K562 (cell line): ENCODE results near the gene GNAT1. TPM values are rescaled to one million over a fixed set of nuclear protein-coding genes. Genes with fewer than 3 reads are reported as not detected.

ENCODE experiments used
- ATAC-seq: fragments of 200-7000 bp; cut with Tn5 transposase; 3 replicates; pipeline ENCODE4 v1.9.1; 2020; ENCODE audit warnings: moderate library complexity
- BruUV-seq: library from RNA; stranded (reverse); fragments of 400-500 nt; replicated peaks from 2 replicates; lab custom pipeline; 2021; lab: Mats Ljungman, UMichigan
- CTCF ChIA-PET: fragments of 300-600 bp; formaldehyde crosslinking; extraction: SDS; loops from one replicate; lab custom pipeline; 2021; ENCODE audit warnings: low intra/inter-chr PET ratio; lab: Yijun Ruan, JAX
- POLR2A ChIA-PET: fragments of 300-600, 350-650 bp; sonication (Branson Sonifier 250); formaldehyde crosslinking; extraction: SDS; loops from one replicate; lab custom pipeline; 2021; ENCODE audit warnings: antibody characterized with exemption, inconsistent platforms; lab: Yijun Ruan, JAX
- DNase-seq, 4 experiments: peaks; one replicate each; pipeline versions ENCODE4 v3.0.0 to v3.0.0-alpha.2; 2011 to 2018; ENCODE audit warnings: low spot score in 3 of 4, mixed read lengths in 3 of 4; ENCODE audit errors: extremely low read depth in 1 of 4
- FAIRE-seq: peaks from 2 replicates; lab custom pipeline; 2011; peaks lifted over from hg19 to GRCh38; lab: Jason Lieb, UNC
- H2AFZ ChIP-seq: 2 replicates; pipeline ENCODE4 v1.6.0; 2011; ENCODE audit warnings: low read depth, low read length, control low read depth, inconsistent platforms
- H3K27ac ChIP-seq: fragments of 200-600 bp; 3 replicates; pipeline ENCODE4 v1.8.0; 2011; ENCODE audit warnings: low read depth, mild to moderate bottlenecking, control low read depth, inconsistent platforms, low read length, moderate library complexity, mixed read lengths; ENCODE audit errors: extremely low read depth
- H3K27me3 ChIP-seq, 2 experiments: fragments of 300-600 bp in 1 of 2; 2 replicates in 1 of 2; 3 replicates in 1 of 2; pipeline versions ENCODE4 v1.6.0 to v1.8.0; 2011; ENCODE audit warnings: inconsistent platforms in 2 of 2, low read length in 2 of 2, mild to moderate bottlenecking in 1 of 2, mixed read lengths in 1 of 2, moderate library complexity in 1 of 2; ENCODE audit not compliant: control insufficient read depth in 2 of 2, insufficient read depth in 2 of 2
- H3K36me3 ChIP-seq: fragments of 300-600 bp; 3 replicates; pipeline ENCODE4 v1.8.0; 2011; ENCODE audit warnings: mild to moderate bottlenecking, low read length, inconsistent platforms; ENCODE audit not compliant: control insufficient read depth, insufficient read depth
- H3K4me1 ChIP-seq, 2 experiments: fragments of 200-600 bp in 1 of 2; replicated peaks in 1 of 2; 2 replicates in 1 of 2; 3 replicates in 1 of 2; pipeline versions ENCODE4 v1.5.1 to v1.8.0; 2011; ENCODE audit warnings: inconsistent platforms in 2 of 2, low read length in 2 of 2, mild to moderate bottlenecking in 1 of 2, mixed read lengths in 1 of 2, moderate library complexity in 1 of 2; ENCODE audit not compliant: control insufficient read depth in 2 of 2, insufficient read depth in 2 of 2
- H3K4me2 ChIP-seq: 2 replicates; pipeline ENCODE4 v1.6.1; 2011; ENCODE audit warnings: low read length, control low read depth, inconsistent platforms, mixed read lengths; ENCODE audit not compliant: insufficient read depth
- H3K4me3 ChIP-seq: fragments of 200-600 bp; sonication (generic), shearing (Covaris generic); 2 replicates; pipeline ENCODE4 v1.5.1; 2016; ENCODE audit warnings: control low read depth, inconsistent platforms
- H3K79me2 ChIP-seq: fragments of 200-600 bp; 3 replicates; pipeline ENCODE4 v1.8.0; 2011; ENCODE audit warnings: low read length, inconsistent platforms; ENCODE audit not compliant: control insufficient read depth, insufficient read depth
- H3K9ac ChIP-seq, 2 experiments: 2 replicates each; pipeline versions ENCODE4 v1.6.0 to v1.6.1; 2011; ENCODE audit warnings: low read depth in 2 of 2, low read length in 2 of 2, control low read depth in 1 of 2, inconsistent platforms in 1 of 2, mild to moderate bottlenecking in 1 of 2, mixed read lengths in 1 of 2; ENCODE audit not compliant: insufficient read depth in 1 of 2
- H3K9me1 ChIP-seq: one replicate; pipeline ENCODE4 v1.6.0; 2011; ENCODE audit warnings: inconsistent platforms, mild to moderate bottlenecking, low read length, moderate library complexity; ENCODE audit not compliant: control insufficient read depth, insufficient read depth
- H3K9me3 ChIP-seq: replicated peaks from 2 replicates; pipeline ENCODE4 v1.5.1; 2011; ENCODE audit warnings: low read depth, low read length, inconsistent platforms; ENCODE audit not compliant: control insufficient read depth, insufficient read depth
- H4K20me1 ChIP-seq: replicated peaks from 2 replicates; pipeline ENCODE4 v1.6.1; 2011; ENCODE audit warnings: low read length, inconsistent platforms, mixed read lengths; ENCODE audit not compliant: control insufficient read depth, insufficient read depth
- WGBS: fragments of 100-300 bp; shearing (Covaris generic); methylation state at CpG from one replicate; pipeline ENCODE4 v1.1.6; 2016; ENCODE audit warnings: low coverage, mixed read lengths; ENCODE audit not compliant: insufficient coverage; ENCODE audit errors: missing lambda C conversion rate; 5-methylcytosine and 5-hydroxymethylcytosine counted together
- in situ Hi-C: fragments of 300-500 bp; cut with MboI; formaldehyde crosslinking; loops from 4 replicates; pipeline ENCODE4 v1.15.0; 2018; ENCODE audit warnings: inconsistent platforms, mixed read lengths
- intact Hi-C: fragments of 100-400 bp; cut with micrococcal nuclease; formaldehyde crosslinking; loops from 2 replicates; pipeline ENCODE4 v1.14.2; 2022
- polyA plus RNA-seq, 8 experiments: library from polyadenylated mRNA; depleted of rRNA in 4 of 8; stranded (reverse) in 5 of 8; unstranded in 3 of 8; fragments of >200 nt; fragmentation: Nextera tagmentation in 2 of 8; fragmentation: Illumina TruSeq in 1 of 8; extraction: Ambion mirVana in 2 of 8; extraction: Trizol in 1 of 8; gene quantifications; 2 replicates each; pipeline versions ENCODE4 v1.2.1 to v1.2.3, GENCODE V29; 2011 to 2014; ENCODE audit warnings: inconsistent platforms in 1 of 8, missing spikeins in 1 of 8
- total RNA-seq, 7 experiments: library from RNA; depleted of rRNA in 6 of 7; stranded (reverse); fragments of >200 nt in 6 of 7; fragmentation: Illumina TruSeq in 2 of 7; extraction: Trizol in 2 of 7; gene quantifications; 2 replicates each; pipeline versions ENCODE4 v1.2.1 to v1.2.3, GENCODE V29; 2011 to 2021; ENCODE audit warnings: low replicate concordance in 1 of 7
- TF ChIP-seq, protein P1 (sequence below): sonication (generic); formaldehyde crosslinking; IDR thresholded peaks from 2 replicates; pipeline ENCODE4 v1.9.0; 2022; ENCODE audit warnings: mild to moderate bottlenecking, missing genetic modification reagents
- TF ChIP-seq, protein P2 (sequence below), 2 experiments: fragments of 150-350 bp in 1 of 2; IDR thresholded peaks; 2 replicates each; pipeline ENCODE4 v1.6.1; 2012 to 2016; ENCODE audit warnings: low read depth in 2 of 2, low read length in 2 of 2, mild to moderate bottlenecking in 1 of 2, moderate library complexity in 1 of 2

GNAT1 gene
- total and polyA plus RNA-seq, 9 of the 15 experiments (the other 6 are each of a cell fraction or from before 2014, with no cell fraction given), result not detected

DNA sequence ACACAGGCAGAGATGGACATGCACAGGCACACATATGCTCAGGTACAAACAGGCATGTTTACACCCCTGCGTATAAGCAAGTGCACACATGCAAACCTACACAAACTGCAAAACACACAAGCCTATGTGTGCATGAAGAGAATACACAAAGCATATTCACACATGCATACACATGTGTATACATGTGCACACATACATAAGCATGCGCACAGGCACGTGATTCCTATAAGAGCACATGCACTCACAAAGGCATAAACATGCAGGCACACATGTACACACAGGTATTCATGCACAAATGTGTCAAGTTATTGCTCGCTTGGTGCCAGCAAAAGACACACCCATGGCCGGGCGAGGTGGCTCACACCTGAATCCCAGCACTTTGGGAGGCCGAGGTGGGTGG lies 1.4 kb upstream of the GNAT1 start:
- no peak for FAIRE-seq
- no peak for ATAC-seq
- Histone ChIP-seq H2AFZ (no peak overlapping the region), H3K36me3 (no peaks in the 10 kb centered on the region), H3K27me3 (peaks cover 0 to 4% of the 10 kb centered on the region in 2 experiments; a peak in 1 of 5 replicates), H3K4me3 (no peak overlapping the region), H3K9ac (no peak overlapping the region)
- no peak for DNase-seq
- TF ChIP-seq, protein P1, sequence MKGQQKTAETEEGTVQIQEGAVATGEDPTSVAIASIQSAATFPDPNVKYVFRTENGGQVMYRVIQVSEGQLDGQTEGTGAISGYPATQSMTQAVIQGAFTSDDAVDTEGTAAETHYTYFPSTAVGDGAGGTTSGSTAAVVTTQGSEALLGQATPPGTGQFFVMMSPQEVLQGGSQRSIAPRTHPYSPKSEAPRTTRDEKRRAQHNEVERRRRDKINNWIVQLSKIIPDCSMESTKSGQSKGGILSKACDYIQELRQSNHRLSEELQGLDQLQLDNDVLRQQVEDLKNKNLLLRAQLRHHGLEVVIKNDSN (CRISPR knock-in tag), result peak; percentile 21; the same call in 1 of the 2 replicates
- TF ChIP-seq, protein P2, sequence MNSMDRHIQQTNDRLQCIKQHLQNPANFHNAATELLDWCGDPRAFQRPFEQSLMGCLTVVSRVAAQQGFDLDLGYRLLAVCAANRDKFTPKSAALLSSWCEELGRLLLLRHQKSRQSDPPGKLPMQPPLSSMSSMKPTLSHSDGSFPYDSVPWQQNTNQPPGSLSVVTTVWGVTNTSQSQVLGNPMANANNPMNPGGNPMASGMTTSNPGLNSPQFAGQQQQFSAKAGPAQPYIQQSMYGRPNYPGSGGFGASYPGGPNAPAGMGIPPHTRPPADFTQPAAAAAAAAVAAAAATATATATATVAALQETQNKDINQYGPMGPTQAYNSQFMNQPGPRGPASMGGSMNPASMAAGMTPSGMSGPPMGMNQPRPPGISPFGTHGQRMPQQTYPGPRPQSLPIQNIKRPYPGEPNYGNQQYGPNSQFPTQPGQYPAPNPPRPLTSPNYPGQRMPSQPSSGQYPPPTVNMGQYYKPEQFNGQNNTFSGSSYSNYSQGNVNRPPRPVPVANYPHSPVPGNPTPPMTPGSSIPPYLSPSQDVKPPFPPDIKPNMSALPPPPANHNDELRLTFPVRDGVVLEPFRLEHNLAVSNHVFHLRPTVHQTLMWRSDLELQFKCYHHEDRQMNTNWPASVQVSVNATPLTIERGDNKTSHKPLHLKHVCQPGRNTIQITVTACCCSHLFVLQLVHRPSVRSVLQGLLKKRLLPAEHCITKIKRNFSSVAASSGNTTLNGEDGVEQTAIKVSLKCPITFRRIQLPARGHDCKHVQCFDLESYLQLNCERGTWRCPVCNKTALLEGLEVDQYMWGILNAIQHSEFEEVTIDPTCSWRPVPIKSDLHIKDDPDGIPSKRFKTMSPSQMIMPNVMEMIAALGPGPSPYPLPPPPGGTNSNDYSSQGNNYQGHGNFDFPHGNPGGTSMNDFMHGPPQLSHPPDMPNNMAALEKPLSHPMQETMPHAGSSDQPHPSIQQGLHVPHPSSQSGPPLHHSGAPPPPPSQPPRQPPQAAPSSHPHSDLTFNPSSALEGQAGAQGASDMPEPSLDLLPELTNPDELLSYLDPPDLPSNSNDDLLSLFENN (IDR thresholded peaks at IDR 0.05; ENCODE audit: low read depth in 2 of 2, low read length in 2 of 2), result no peak
- TF ChIP-seq, all 486 proteins: peak for 1
- ChIA-PET POLR2A (no interaction called here), CTCF (interaction anchor here (0.8 to 2.8 kb wide), 2 partner anchors 35 to 69 kb away, joined by 8 to 34 read pairs; partner anchors contain the start of gene SEMA3F)
- no peaks in the 10 kb centered on the region; the same call in 1 of the 2 replicates for H4K20me1 ChIP-seq
- in situ Hi-C loops, result loop anchor here (5.0 kb wide), 2 partner anchors 37 to 82 kb away; no protein-coding TSS in a partner anchor
- no peak overlapping the region for H3K27ac ChIP-seq
- no peaks in the 10 kb centered on the region for H3K9me3 ChIP-seq
- H3K4me2 ChIP-seq, result no peak overlapping the region
- no peaks in the 10 kb centered on the region for H3K79me2 ChIP-seq
- 9% methylated on average over 7 of the region's 7 CpGs for WGBS
- H3K4me1 ChIP-seq, result peaks cover 2 to 27% of the 10 kb centered on the region in 2 experiments; a peak in 2 of 5 replicates
- no TSS peak for BruUV-seq
- intact Hi-C loops, result loop anchor here (1.0 to 2.0 kb wide), 3 partner anchors 35 to 135 kb away; partner anchors contain the start of gene SEMA3F
- no peaks in the 10 kb centered on the region for H3K9me1 ChIP-seq
